Mucosa of rectum (tissue), 2 donors: ENCODE measurements around the gene SPATA13.

Experiments
- H3K27ac ChIP-seq, 2 donors: one replicate each; pipeline ENCODE4 v1.7.0; 2013; ENCODE audit warnings: inconsistent platforms in 2 of 2, low read depth in 2 of 2, low read length in 2 of 2
- H3K27me3 ChIP-seq, 2 donors: one replicate each; pipeline ENCODE4 v1.7.0; 2013; ENCODE audit warnings: low read length in 2 of 2; ENCODE audit not compliant: control insufficient read depth in 2 of 2, insufficient read depth in 2 of 2
- H3K36me3 ChIP-seq, 2 donors: one replicate each; pipeline ENCODE4 v1.7.0; 2013; ENCODE audit warnings: low read length in 2 of 2; ENCODE audit not compliant: control insufficient read depth in 2 of 2, insufficient read depth in 2 of 2
- H3K4me1 ChIP-seq, 2 donors: one replicate each; pipeline ENCODE4 v1.7.0; 2013; ENCODE audit warnings: low read length in 2 of 2, mild to moderate bottlenecking in 1 of 2; ENCODE audit not compliant: control insufficient read depth in 2 of 2, insufficient read depth in 2 of 2
- H3K4me3 ChIP-seq, 2 donors: one replicate each; pipeline ENCODE4 v1.7.0; 2013; ENCODE audit warnings: low read length in 2 of 2
- H3K9ac ChIP-seq, 2 donors: one replicate each; pipeline ENCODE4 v1.7.0; 2013; ENCODE audit warnings: low read length in 2 of 2, low read depth in 1 of 2, mild to moderate bottlenecking in 1 of 2
- H3K9me3 ChIP-seq, 2 donors: one replicate each; pipeline ENCODE4 v1.7.0; 2013; ENCODE audit warnings: low read length in 2 of 2; ENCODE audit not compliant: control insufficient read depth in 2 of 2
- donor health status: healthy.
- donor health status: Normal muscosa, but diverticular disease.

The SPATA13 gene

DNA sequence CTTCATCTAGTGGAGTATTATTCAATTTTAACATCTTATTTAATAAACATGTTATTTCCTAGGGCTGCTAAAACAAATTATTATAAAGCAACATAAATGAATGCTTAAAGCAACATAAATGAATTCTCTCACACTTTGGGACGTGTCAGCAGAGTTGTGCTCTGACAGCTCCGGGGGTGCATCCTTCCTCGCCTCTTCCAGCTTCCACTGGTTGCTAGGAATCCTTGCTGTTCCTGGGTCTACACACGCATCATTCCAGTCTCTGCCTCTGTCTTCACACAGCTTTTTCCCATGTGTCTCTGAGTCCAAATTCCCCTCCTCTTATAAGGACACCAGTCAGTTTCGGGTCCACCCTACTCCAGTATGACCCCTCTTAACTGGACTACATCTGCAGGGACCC is 21.6 kb upstream of the SPATA13 start:
- no peaks in the 10 kb centered on the region for H3K4me1 ChIP-seq
- H3K9ac ChIP-seq: no peak overlapping the region
- no peak overlapping the region for H3K27ac ChIP-seq
- H3K36me3 ChIP-seq: no peaks in the 10 kb centered on the region
- H3K9me3 ChIP-seq: no peaks in the 10 kb centered on the region
- no peaks in the 10 kb centered on the region for H3K27me3 ChIP-seq
- no peak overlapping the region for H3K4me3 ChIP-seq

DNA sequence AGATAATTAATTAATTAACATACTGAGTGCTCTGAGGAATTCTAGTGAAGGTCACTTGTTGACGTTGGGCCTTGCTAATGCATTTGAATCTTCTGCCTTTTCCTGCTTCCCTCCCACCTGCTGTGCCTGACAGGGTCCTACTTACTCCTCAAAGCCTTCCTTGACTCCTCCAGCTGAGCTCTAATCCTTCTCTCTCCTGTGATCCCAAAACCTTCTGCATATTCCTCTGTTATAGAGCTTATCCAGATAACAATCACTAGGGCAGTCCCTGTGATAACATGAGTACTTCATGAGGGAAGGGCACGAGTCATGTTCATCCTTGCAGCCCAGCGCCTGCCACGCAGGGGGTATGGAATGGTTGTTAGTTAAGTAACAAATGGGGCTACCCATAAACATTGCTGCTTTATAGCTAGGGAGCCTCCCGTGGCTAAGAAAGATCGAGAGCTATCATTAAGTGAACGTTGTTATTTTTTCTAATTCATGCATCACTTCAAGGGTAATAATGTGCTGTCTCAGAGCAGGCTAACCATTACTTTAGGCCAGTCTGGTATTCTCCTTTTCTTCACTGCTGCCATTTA is 19.1 kb upstream of the SPATA13 start:
- H3K9me3 ChIP-seq: no peaks in the 10 kb centered on the region
- no peaks in the 10 kb centered on the region for H3K4me1 ChIP-seq
- H3K9ac ChIP-seq: no peak overlapping the region
- no peaks in the 10 kb centered on the region for H3K27me3 ChIP-seq
- H3K4me3 ChIP-seq: no peak overlapping the region
- H3K36me3 ChIP-seq: no peaks in the 10 kb centered on the region
- no peak overlapping the region for H3K27ac ChIP-seq

DNA sequence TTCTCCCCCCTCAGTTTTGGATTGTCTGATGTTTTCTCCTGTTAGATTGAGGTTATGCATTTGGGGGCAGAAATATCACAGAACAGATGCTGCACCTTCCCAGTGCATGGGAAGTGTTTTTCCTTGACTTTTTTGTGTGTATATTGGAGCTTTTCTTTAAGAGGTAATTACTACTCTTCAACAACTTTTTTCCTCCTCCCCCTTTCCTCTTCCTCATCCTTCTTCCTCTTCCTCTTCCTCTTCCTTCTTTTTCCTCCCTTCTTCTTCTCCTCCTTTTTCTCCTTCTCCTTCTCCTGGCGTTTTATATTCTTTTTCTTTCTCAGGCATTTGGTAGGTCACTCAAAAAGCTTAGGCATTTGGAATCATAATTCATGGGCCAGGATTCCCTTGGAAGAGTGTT is 18.1 kb upstream of the SPATA13 start:
- Histone ChIP-seq H3K27ac (no peak overlapping the region), H3K4me3 (no peak overlapping the region), H3K9ac (no peak overlapping the region), H3K4me1 (no peaks in the 10 kb centered on the region), H3K9me3 (no peaks in the 10 kb centered on the region), H3K27me3 (no peaks in the 10 kb centered on the region), H3K36me3 (no peaks in the 10 kb centered on the region)

DNA sequence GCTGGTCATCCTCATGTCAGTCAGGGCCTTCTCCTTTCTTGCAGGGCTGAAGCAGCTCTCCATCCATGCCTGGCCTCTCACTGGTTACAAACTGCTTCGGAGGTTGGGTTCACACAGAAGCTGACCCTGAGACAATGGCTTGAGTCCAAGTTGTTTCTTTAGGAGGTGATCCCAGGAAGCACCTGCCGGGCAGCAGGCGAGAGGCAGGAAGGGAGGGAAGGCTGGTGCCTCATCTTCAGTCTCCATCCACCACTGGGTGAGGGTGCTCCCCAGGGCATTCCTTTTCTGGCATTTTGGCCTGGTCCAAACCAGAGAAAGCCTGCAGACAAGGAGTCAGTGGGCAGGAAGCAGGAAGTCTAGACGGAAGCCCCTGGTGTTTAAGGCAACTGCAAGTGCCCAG is 17.6 kb upstream of the SPATA13 start:
- H3K27me3 ChIP-seq: no peaks in the 10 kb centered on the region

DNA sequence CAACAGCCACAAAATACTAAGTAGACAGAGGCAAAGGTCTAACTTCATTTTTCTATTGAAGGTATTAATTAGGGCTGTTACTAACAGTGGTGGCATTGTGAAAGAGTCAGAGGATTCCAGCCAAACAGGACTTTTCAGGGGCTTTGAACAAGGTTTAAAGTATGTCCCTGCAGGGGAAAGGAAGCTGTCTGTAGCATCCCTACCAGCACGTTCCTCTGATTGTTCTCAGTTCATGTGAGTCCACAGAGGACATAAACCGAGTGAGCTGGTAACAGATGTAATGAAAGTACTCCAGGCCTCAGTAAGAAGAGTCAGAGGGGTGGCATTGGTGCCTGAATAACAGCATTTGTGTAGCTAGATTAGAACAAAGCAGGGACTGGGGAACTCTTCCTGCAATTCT is 15.3 kb upstream of the SPATA13 start:
- Histone ChIP-seq H3K9ac (no peak overlapping the region), H3K27ac (no peak overlapping the region), H3K4me3 (no peak overlapping the region), H3K36me3 (no peaks in the 10 kb centered on the region), H3K27me3 (no peaks in the 10 kb centered on the region), H3K4me1 (peaks cover 5 to 12% of the 10 kb centered on the region in 2 donors), H3K9me3 (no peaks in the 10 kb centered on the region)

More for the DNA sequence above, 17.6 kb upstream of the SPATA13 start:
- Histone ChIP-seq H3K27ac (no peak overlapping the region), H3K36me3 (no peaks in the 10 kb centered on the region), H3K9me3 (no peaks in the 10 kb centered on the region), H3K4me1 (peaks cover 0 to under 1% of the 10 kb centered on the region in 2 donors), H3K4me3 (no peak overlapping the region), H3K9ac (no peak overlapping the region)

GRCh38 chr13:24145674-24146073 is 14.8 kb upstream of the SPATA13 start:
- Histone ChIP-seq H3K9ac (no peak overlapping the region), H3K9me3 (no peaks in the 10 kb centered on the region), H3K27ac (no peak overlapping the region)

GRCh38 chr13:24146961-24147569 is 13.5 kb upstream of the SPATA13 start:
- Histone ChIP-seq H3K4me3 (no peak overlapping the region), H3K4me1 (peaks cover 5 to 12% of the 10 kb centered on the region in 2 donors), H3K27ac (no peak overlapping the region), H3K36me3 (no peaks in the 10 kb centered on the region), H3K27me3 (no peaks in the 10 kb centered on the region), H3K9me3 (no peaks in the 10 kb centered on the region), H3K9ac (no peak overlapping the region)

More at GRCh38 chr13:24145674-24146073, 14.8 kb upstream of the SPATA13 start:
- Histone ChIP-seq H3K27me3 (no peaks in the 10 kb centered on the region), H3K4me3 (no peak overlapping the region), H3K4me1 (peaks cover 5 to 12% of the 10 kb centered on the region in 2 donors), H3K36me3 (no peaks in the 10 kb centered on the region)

DNA sequence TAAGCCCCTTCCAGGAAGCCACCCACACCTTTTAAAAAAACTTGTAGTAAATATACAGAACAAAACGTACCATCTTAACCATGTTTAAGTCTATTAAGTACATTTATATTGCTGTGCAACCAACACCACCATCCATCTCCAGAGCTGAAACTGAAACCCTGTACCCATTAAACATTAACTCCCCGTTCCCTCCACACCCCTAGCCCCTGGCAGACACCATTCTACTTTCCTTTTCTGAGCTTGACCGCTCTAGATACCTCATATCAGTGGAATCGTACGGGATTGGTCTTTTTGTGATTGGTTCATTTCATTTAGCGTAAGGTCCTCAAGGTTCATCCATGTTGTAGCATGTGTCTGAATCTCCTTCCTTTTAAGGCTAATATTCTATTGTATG is 13.0 kb upstream of the SPATA13 start:
- Histone ChIP-seq H3K36me3 (no peaks in the 10 kb centered on the region), H3K4me1 (peaks cover 5 to 12% of the 10 kb centered on the region in 2 donors), H3K9ac (no peak overlapping the region), H3K27me3 (no peaks in the 10 kb centered on the region), H3K27ac (no peak overlapping the region), H3K4me3 (no peak overlapping the region), H3K9me3 (no peaks in the 10 kb centered on the region)

GRCh38 chr13:24148414-24149235 is 11.9 kb upstream of the SPATA13 start:
- no peak overlapping the region for H3K9ac ChIP-seq
- no peaks in the 10 kb centered on the region for H3K9me3 ChIP-seq
- no peak overlapping the region for H3K4me3 ChIP-seq
- no peaks in the 10 kb centered on the region for H3K27me3 ChIP-seq
- peak overlapping the region; percentile 34 to 38 for H3K27ac ChIP-seq
- peaks cover 5 to 12% of the 10 kb centered on the region in 2 donors for H3K4me1 ChIP-seq
- no peaks in the 10 kb centered on the region for H3K36me3 ChIP-seq
